ENCODE data around the gene SHISAL2A. TPM values are rescaled to one million over a fixed set of nuclear protein-coding genes. Genes with fewer than 3 reads are reported as not detected.

SHISAL2A gene
- total and polyA plus RNA-seq, 2 of the 13 experiments (the other 11 are each of a cell fraction or from before 2014, with no cell fraction given) = not detected

- no peak for TF ChIP-seq E2F2 (CRISPR knock-in tag; IDR thresholded peaks at IDR 0.05; ENCODE audit: borderline replicate concordance)
- peak; percentile 73 for TF ChIP-seq RXRA (CRISPR knock-in tag; IDR thresholded peaks at IDR 0.05)
- no peak; the same call in 1 of the 2 replicates for TF ChIP-seq ZNF317 (CRISPR knock-in tag; IDR thresholded peaks at IDR 0.05)
- peak; percentile 86 for TF ChIP-seq CCDC6 (CRISPR knock-in tag; IDR thresholded peaks at IDR 0.05)
- TF ChIP-seq ZSCAN20 (CRISPR knock-in tag; IDR thresholded peaks at IDR 0.05; ENCODE audit: borderline replicate concordance) = peak; percentile 80; the same call in 1 of the 2 replicates
- peak; percentile 72; the same call in 1 of the 2 replicates for TF ChIP-seq MEF2D (CRISPR knock-in tag; IDR thresholded peaks at IDR 0.05)
- peak; percentile 94 for TF ChIP-seq ZNF766 (CRISPR knock-in tag; IDR thresholded peaks at IDR 0.05; ENCODE audit: borderline replicate concordance)
- no peak for TF ChIP-seq ZNF710 (CRISPR knock-in tag; IDR thresholded peaks at IDR 0.05; ENCODE audit: borderline replicate concordance)
- TF ChIP-seq SP2 (CRISPR knock-in tag; IDR thresholded peaks at IDR 0.05) = peak; percentile 52; the same call in 1 of the 2 replicates
- TF ChIP-seq ZNF225 (CRISPR knock-in tag; IDR thresholded peaks at IDR 0.05) = peak; percentile 93
- TF ChIP-seq CREB3 (CRISPR knock-in tag; IDR thresholded peaks at IDR 0.05) = peak; percentile 84; the same call in 1 of the 2 replicates
- TF ChIP-seq NFAT5 (CRISPR knock-in tag; IDR thresholded peaks at IDR 0.05) = no peak; the same call in 1 of the 2 replicates
- TF ChIP-seq ZNF512 (CRISPR knock-in tag; IDR thresholded peaks at IDR 0.05) = no peak
- peak; percentile 58; the same call in 1 of the 2 replicates for TF ChIP-seq ESRRA (CRISPR knock-in tag; IDR thresholded peaks at IDR 0.05; ENCODE audit: low read depth)
Measured at GRCh38 chr1:52697795-52698674, 65.1 kb downstream of the SHISAL2A start, which contains the start of gene COA7 (continued).

Measured in HepG2 (cell line).